GM06990 (cell line): ENCODE data around the gene HPCA.

Experiments
- DNase-seq: peaks from one replicate; pipeline ENCODE4 v3.0.0-alpha.2; 2011; ENCODE audit not compliant: insufficient read length; ENCODE audit errors: extremely low read depth
- H3K27me3 ChIP-seq: replicated peaks from 2 replicates; pipeline ENCODE4 v1.6.0; 2011; ENCODE audit warnings: low read length; ENCODE audit not compliant: control insufficient read depth, insufficient read depth
- H3K36me3 ChIP-seq: 2 replicates; pipeline ENCODE4 v1.5.1; 2011; ENCODE audit warnings: low read length; ENCODE audit not compliant: control insufficient read depth, insufficient read depth
- H3K4me3 ChIP-seq: replicated peaks from 2 replicates; pipeline ENCODE4 v1.5.1; 2011; ENCODE audit warnings: low read depth, mild to moderate bottlenecking, control low read depth, low read length
- CTCF ChIP-seq: IDR thresholded peaks from 2 replicates; pipeline ENCODE4 v1.5.1; 2011; ENCODE audit warnings: low read length, control low read depth, mild to moderate bottlenecking, inconsistent platforms; ENCODE audit not compliant: insufficient read depth, poor library complexity, severe bottlenecking

Gene HPCA

GRCh38 chr1:32884726-32885125 is 1.6 kb upstream of the HPCA start:
- no peak overlapping the region for H3K4me3 ChIP-seq
- no peak for TF ChIP-seq CTCF
- no peak for DNase-seq
- peaks cover 4% of the 10 kb centered on the region for H3K27me3 ChIP-seq
- H3K36me3 ChIP-seq, result no peaks in the 10 kb centered on the region

DNA sequence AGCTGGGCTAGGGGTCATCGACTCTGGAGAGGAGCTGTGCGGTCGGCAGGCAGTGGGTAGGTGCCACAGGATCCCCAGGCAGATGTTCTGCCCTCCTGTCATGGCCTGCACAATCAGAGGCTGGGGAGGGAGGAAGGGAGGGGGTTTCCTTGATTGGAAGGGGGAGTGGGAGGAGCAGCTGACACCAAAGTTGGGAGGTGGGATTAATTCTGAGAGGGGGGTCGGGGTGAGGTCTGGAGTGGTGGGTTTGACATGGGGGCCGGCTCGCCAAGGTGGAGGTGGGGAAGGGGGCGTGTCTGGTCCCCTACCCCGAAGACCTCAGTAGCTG is 651 bp upstream of the HPCA start:
- Histone ChIP-seq H3K4me3 (no peak overlapping the region), H3K27me3 (peaks cover 5% of the 10 kb centered on the region), H3K36me3 (no peaks in the 10 kb centered on the region)
- no peak for DNase-seq
- no peak for TF ChIP-seq CTCF

DNA sequence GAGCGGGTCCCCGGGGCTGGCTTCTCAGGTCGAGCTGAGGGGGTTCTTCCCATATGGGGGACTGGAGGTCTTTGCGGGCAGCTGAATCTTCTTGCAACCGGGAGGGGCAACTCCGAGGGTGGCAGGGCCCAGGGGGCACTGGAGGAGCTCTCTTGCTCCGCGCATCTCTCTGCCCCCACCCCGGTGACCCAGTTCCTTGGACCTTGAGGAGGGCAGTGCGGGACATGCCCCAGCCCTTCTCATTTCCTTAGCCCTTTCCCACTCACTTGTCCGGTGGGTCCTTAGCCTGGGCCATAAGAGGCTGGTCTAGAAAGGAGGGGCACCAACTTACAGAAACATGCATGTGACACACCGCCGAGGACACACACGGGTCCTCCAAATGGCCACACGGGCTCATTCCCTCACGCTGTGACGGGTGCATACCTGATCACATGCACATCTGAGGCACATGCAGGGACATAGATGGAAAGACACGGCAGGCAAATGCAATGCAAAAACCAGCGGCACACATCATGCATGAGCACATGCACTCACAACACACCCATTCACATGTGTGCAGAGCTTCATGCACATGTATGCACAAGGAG is 630 bp downstream of the HPCA start:
- no peak for TF ChIP-seq CTCF
- no peak for DNase-seq
- H3K4me3 ChIP-seq, result no peak overlapping the region
- peaks cover 5% of the 10 kb centered on the region for H3K27me3 ChIP-seq
- no peaks in the 10 kb centered on the region for H3K36me3 ChIP-seq

DNA sequence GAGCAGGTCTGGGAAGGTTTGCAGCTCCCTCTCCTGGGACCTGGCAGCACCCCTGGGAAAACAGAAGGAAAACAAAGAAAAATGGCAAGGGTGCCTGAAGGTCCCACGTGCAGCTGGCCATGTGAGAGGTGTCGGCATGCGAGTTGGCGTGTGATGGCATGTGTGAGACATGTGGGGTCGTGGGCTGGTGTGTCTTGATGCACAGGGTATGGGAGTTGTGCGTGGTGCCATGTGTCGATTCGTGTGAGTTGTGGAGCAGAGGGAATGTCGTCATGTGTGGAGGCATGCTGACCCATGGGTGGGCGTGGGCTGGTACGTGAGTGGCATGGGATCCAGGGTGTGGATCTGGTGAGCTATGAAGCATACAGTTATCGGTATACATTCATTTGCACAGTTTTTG is 1.3 kb downstream of the HPCA start:
- no peaks in the 10 kb centered on the region for H3K36me3 ChIP-seq
- no peak for TF ChIP-seq CTCF
- peaks cover 6% of the 10 kb centered on the region for H3K27me3 ChIP-seq
- no peak for DNase-seq
- no peak overlapping the region for H3K4me3 ChIP-seq

DNA sequence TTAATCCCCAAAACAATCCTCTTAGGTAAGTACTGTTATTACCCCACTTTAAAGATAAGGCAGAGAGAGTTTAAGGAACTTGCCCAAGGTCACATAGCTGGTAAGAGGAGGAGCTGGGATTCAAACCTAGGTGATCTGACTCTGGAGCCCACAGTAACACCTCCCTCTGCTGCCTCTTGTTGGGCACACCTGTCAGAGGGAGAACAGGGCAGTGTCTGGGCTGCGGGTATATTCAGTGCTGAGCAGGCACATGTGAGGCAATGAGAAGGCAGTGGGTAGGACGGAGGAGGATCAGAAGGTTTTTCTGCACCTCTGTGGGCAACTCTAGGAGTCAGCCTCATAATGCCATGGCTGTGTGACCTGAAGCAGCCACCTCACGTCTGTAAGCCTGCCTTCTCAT is 1.8 kb downstream of the HPCA start:
- TF ChIP-seq CTCF, result no peak
- peaks cover 7% of the 10 kb centered on the region for H3K27me3 ChIP-seq
- H3K36me3 ChIP-seq, result no peaks in the 10 kb centered on the region
- DNase-seq, result no peak
- H3K4me3 ChIP-seq, result no peak overlapping the region
